COLO668 (cell line): ENCODE measurements around the gene FXYD5.
"Not testable (repeated sequence)": the region's sequence is repeated elsewhere in the genome, so short reads cannot be mapped to it uniquely, and the experiment has no call there.

Source experiments
- DNase-seq: peaks from one replicate; lab custom pipeline; 2025; ENCODE audit not compliant: unreplicated experiment; lab: John Stamatoyannopoulos, UW

Gene FXYD5

DNA sequence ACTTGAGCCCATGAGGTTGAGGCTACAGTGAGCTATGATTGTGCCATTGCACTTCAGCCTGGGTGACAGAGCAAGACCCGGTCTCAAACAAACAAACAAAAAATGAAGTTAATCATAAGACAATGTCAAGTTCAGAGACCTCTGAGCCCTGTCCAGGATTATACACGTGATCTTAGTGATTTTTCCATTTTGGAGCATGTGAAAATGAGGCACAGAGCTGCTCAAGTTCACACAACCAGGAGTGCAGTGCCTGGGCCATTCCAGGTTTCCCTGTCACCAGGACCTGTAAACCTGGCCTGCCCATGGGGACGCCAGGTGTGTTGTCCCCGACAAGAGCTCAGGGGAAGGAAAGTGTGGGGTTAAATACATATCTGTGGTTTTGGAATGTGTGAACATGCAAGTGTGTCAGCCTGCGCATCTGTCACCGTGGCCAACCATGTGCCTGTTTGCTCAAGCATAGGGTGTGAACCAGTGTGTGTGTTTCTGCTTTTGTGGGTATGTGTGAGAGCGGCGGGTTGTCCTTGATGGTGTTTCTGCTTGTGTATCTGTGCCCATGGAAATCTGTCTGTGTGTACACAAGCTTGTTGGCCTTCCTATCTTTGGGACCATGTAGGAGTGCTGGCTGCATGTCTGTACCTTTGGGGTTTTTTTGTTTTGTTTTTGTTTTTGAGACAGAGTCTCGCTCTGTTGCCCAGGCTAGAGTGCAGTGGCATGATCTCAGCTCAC lies 17.4 kb upstream of the FXYD5 start:
- DNase-seq, result peak; percentile 58

DNA sequence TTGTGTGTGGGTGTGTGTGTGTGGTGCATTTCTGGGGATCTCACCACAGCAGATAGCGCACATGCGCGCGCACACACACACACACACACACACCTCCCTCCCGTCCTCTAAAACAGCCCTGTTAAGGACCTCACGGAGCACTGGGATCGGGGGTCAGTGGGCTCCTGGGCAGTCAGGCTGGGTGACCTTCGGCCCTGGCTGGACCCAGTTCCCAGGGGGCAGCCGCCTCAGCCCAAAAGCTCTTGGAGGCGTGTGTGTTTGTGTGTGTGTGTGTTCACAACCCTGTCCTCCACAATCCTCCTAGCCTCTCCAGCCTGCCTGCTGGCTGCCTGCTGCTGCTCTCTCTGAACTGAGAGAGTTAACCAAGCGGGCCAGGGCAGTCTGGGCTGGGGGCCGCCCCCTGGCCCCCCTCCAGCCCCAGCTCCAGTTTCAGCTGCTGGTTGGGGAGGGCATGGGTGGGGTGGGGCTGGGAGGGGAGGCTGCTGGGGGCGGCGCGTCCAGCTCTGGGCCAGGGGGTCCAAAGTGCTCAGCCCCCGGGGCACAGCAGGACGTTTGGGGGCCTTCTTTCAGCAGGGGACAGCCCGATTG lies 16.1 kb upstream of the FXYD5 start, which contains the start of gene FXYD1:
Gene FXYD1, plus strand, starts transcription at position 520 of the 588 bp plus-strand sequence. CDS start 1,256 bp downstream, outside the sequence.
- no peak for DNase-seq

- DNase-seq, result no peak
These were observed 14.2 kb upstream of the FXYD5 start for GRCh38 chr19:35140207-35140961.

DNA sequence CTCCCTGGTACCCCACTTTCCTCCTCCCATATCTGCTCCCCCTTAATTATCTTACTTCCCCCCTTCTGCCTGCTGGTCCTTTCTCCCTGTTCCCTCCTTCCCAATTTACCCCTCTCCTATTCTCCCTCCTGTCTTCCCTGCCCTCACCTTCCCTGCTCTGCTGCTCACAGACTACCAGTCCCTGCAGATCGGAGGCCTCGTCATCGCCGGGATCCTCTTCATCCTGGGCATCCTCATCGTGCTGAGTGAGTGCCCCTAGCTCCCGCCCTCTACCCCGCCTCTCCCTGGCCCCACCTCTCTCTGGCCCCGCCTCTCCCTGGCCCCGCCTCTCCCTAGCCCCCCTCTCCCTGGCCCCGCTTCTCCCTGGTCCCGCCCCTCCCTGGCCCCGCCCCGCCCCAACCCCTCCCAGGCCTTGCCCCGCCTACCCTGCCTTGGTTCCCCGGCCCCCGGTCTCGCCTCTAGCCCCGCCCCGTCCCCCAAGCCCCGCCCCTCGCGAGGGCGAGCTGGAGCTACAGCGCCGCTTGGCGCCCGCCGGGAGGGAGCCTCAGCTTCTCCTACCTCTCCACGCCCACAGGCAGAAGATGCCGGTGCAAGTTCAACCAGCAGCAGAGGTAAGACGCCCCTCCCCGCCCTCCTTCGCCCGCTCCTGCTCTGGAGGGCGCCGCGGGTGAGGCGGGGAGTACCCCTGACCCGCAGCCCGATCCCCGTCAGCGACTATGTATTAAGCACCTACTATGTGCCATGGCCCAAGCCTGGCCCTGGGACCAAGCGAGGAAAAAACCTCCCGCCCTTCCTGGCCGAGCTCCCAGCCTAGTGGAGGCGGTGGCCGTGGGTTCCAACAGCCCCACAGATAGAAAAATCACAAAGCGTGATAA lies 13.3 kb upstream of the FXYD5 start:
- peak; percentile 71 for DNase-seq

GRCh38 chr19:35141837-35142605 lies 12.5 kb upstream of the FXYD5 start:
- no peak for DNase-seq

DNA sequence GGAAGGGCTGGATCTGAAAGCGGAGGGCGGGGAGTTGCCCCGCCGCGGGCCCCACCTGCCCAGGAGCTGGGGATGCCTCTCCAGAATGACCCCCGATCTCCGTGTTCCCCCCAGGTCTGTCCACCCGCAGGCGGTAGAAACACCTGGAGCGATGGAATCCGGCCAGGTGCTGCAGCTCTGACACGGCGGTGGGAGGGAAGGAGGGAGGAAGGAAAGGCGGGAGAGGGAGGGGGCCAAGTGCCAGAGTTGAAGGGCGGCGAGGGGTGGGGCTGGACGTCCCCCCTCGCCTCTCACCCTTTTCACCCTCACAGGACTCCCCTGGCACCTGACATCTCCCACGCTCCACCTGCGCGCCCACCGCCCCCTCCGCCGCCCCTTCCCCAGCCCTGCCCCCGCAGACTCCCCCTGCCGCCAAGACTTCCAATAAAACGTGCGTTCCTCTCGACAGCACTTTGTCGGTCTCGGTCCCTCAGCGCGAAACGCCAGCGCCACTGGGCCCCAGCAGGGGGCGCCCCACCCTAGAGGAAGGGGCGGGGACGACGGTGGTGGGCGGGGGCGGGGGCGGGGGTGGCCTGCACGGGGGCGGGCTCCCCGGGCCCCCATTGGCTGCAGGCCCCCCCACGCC lies 11.8 kb upstream of the FXYD5 start:
- DNase-seq, result peak; percentile 41

GRCh38 chr19:35143231-35143715 lies 11.3 kb upstream of the FXYD5 start, which contains the start of gene FXYD7:
FXYD7 (plus strand) TSS chr19:35143255; CDS start chr19:35143334, 79 bp downstream.
- DNase-seq, result peak; percentile 3

DNA sequence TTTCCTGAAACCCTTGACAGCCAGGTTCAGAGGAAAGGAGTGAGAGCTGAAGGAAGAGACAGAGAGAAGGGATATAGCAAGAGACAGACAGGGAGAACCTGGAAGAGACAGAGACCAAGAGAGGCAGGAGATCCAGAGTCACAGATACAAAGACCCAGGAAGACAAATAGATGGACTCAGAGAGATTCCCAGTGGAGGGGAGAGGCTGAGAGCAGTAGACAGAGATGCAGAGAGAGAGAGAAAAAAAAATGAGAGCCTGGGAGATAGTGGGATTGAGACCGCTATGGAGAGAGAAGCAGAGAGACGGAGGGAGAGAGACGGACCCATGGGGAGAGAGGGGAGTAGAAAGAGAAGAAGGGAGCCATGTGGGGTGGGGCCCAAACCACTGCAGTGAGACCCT lies 10.7 kb upstream of the FXYD5 start:
- DNase-seq, result no peak

- DNase-seq, result no peak
These were observed 10.3 kb upstream of the FXYD5 start for GRCh38 chr19:35144259-35144599.

GRCh38 chr19:35144600-35145436 lies 9.7 kb upstream of the FXYD5 start:
- DNase-seq, result peak; percentile 11

DNA sequence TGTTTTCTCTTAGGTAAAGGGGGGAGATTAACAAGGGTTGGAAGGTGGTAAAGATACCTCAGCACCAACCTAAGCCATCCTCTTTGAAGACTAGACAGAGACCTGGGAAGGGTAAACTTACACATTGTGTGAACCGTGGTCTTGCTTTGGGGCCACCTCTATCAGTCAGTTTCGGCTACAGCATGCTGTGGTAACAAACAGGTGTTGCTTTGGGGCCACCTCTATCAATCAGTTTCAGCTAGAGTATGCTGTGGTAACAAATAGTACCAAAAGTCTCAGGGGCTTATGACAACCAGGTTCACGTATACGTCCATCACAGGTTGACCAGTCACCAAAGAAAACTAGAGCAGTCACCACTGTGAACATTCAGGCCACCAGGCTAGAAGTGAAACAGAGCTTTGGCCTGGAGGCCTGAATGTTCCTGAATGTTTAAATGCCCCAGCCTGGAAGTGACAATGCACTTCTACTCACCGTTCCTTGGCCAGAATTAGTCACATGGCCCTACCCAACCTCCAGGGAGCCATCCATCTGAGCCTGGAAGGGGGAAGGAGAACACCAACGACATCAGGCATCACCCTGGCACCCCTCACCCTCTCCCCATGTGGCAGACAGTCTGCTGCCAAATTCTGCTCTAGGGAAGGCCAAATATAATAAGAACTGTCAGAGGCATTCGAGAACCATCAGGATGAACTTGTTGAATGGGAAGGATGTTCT lies 7.6 kb upstream of the FXYD5 start:
- no peak for DNase-seq

DNA sequence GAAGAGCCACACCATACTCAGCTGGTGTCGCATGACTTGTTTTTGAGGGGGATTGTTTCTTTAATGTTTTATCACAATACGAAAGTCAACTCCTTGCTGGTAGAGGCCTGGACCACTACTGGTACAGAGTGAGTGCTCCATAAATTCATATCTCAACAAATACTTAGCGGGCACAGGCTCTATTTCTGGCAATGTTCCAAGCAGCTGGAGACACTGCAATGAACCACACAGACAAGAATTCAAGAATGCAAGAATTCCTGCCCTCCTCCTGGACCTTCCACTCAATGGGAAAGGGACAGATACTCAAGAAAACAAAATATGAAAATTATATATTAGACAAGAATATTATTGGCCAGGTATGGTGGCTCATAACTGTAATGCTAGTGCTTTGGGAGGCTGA lies 5.1 kb upstream of the FXYD5 start:
- no peak for DNase-seq

- no peak for DNase-seq
These were observed 4.1 kb upstream of the FXYD5 start for GRCh38 chr19:35150445-35150844.

GRCh38 chr19:35151273-35152065 lies 3.1 kb upstream of the FXYD5 start:
- no peak for DNase-seq

DNA sequence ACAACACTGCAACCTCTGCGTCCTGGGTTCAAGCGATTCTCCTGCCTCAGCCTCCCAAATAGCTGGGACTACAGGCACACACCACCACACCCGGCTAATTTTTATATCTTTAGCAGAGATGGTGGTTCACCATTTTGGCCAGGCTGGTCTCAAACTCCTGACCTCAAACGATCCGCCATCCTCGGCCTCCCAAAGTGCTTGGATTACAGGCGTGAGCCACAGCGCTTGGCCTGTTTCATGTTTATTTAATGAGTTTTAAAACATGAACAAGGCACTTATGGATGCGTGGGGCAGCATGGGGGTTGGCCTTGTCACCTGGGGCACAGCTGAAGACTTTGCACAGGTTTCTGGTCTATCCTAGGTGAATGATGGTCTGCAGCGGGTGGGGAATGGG lies 1.4 kb upstream of the FXYD5 start:
- not testable (repeated sequence) for DNase-seq

GRCh38 chr19:35153701-35154524 lies 622 bp upstream of the FXYD5 start:
- DNase-seq, result peak; percentile 61
